ENCODE measurements around the gene DROSHA. TPM values are rescaled to one million over a fixed set of nuclear protein-coding genes. Genes with fewer than 3 reads are reported as not detected.

The DROSHA gene
- total RNA-seq, 1 experiment from 2014 or later = 23.6 TPM

- H3K4me3 ChIP-seq = no peak overlapping the region
- no peaks in the 10 kb centered on the region for H3K4me1 ChIP-seq (replicated peaks)
- peaks cover 6% of the 10 kb centered on the region; the same call in 1 of the 2 replicates for H3K36me3 ChIP-seq
- no peaks in the 10 kb centered on the region for H3K27me3 ChIP-seq (replicated peaks)
- no peak for DNase-seq (ENCODE audit: low read depth in 1 of 2, low spot score in 2 of 2)
- no peaks in the 10 kb centered on the region for H3K9me3 ChIP-seq (replicated peaks)
- no peak overlapping the region for H3K27ac ChIP-seq
Observed at GRCh38 chr5:31496891-31497290, 35.0 kb downstream of the DROSHA start.

- Histone ChIP-seq H3K27ac (no peak overlapping the region), H3K4me1 (replicated peaks) (no peaks in the 10 kb centered on the region), H3K27me3 (replicated peaks) (no peaks in the 10 kb centered on the region), H3K9me3 (replicated peaks) (no peaks in the 10 kb centered on the region), H3K4me3 (no peak overlapping the region), H3K36me3 (peaks cover 6% of the 10 kb centered on the region; the same call in 1 of the 2 replicates)
- DNase-seq (ENCODE audit: low read depth in 1 of 2, low spot score in 2 of 2) = no peak
Observed at GRCh38 chr5:31496301-31496700, 35.6 kb downstream of the DROSHA start.

- H3K36me3 ChIP-seq = peaks cover 6% of the 10 kb centered on the region; the same call in 1 of the 2 replicates
- H3K9me3 ChIP-seq (replicated peaks) = no peaks in the 10 kb centered on the region
Observed at GRCh38 chr5:31495336-31495735, 36.6 kb downstream of the DROSHA start.

GRCh38 chr5:31492869-31493268 lies 39.0 kb downstream of the DROSHA start:
- H3K4me1 ChIP-seq (replicated peaks) = no peaks in the 10 kb centered on the region
- no peak for DNase-seq (ENCODE audit: low read depth in 1 of 2, low spot score in 2 of 2)
- H3K4me3 ChIP-seq = no peak overlapping the region
- H3K36me3 ChIP-seq = peaks cover 6% of the 10 kb centered on the region; the same call in 1 of the 2 replicates
- no peaks in the 10 kb centered on the region for H3K27me3 ChIP-seq (replicated peaks)
- no peaks in the 10 kb centered on the region for H3K9me3 ChIP-seq (replicated peaks)
- no peak overlapping the region for H3K27ac ChIP-seq

More at GRCh38 chr5:31495336-31495735, 36.6 kb downstream of the DROSHA start:
- H3K27me3 ChIP-seq (replicated peaks) = no peaks in the 10 kb centered on the region
- H3K27ac ChIP-seq = no peak overlapping the region
- H3K4me1 ChIP-seq (replicated peaks) = no peaks in the 10 kb centered on the region
- H3K4me3 ChIP-seq = no peak overlapping the region
- DNase-seq (ENCODE audit: low read depth in 1 of 2, low spot score in 2 of 2) = no peak

GRCh38 chr5:31487506-31487905 lies 44.4 kb downstream of the DROSHA start:
- no peaks in the 10 kb centered on the region for H3K4me1 ChIP-seq (replicated peaks)
- H3K27me3 ChIP-seq (replicated peaks) = no peaks in the 10 kb centered on the region
- no peak overlapping the region for H3K27ac ChIP-seq
- H3K9me3 ChIP-seq (replicated peaks) = no peaks in the 10 kb centered on the region
- peaks cover 2% of the 10 kb centered on the region; the same call in 1 of the 2 replicates for H3K36me3 ChIP-seq
- H3K4me3 ChIP-seq = no peak overlapping the region
- no peak for DNase-seq (ENCODE audit: low read depth in 1 of 2, low spot score in 2 of 2)

- H3K27me3 ChIP-seq (replicated peaks) = no peaks in the 10 kb centered on the region
- H3K4me1 ChIP-seq (replicated peaks) = peaks cover 10% of the 10 kb centered on the region
- DNase-seq (ENCODE audit: low read depth in 1 of 2, low spot score in 2 of 2) = no peak
- H3K27ac ChIP-seq = no peak overlapping the region
- no peaks in the 10 kb centered on the region for H3K9me3 ChIP-seq (replicated peaks)
- no peak overlapping the region for H3K4me3 ChIP-seq
- no peaks in the 10 kb centered on the region for H3K36me3 ChIP-seq
Observed at GRCh38 chr5:31486441-31486840, 45.5 kb downstream of the DROSHA start.

GRCh38 chr5:31485376-31486207 lies 46.3 kb downstream of the DROSHA start:
- Histone ChIP-seq H3K27me3 (replicated peaks) (no peaks in the 10 kb centered on the region), H3K36me3 (no peaks in the 10 kb centered on the region), H3K9me3 (replicated peaks) (no peaks in the 10 kb centered on the region), H3K4me1 (replicated peaks) (peaks cover 14% of the 10 kb centered on the region), H3K4me3 (no peak overlapping the region), H3K27ac (no peak overlapping the region)
- DNase-seq (ENCODE audit: low read depth in 1 of 2, low spot score in 2 of 2) = no peak

- H3K36me3 ChIP-seq = no peaks in the 10 kb centered on the region
- 0 out of 2 replicates have a peak overlapping the region, but pooled peaks have one; percentile 8 for H3K27ac ChIP-seq
- H3K27me3 ChIP-seq (replicated peaks) = no peaks in the 10 kb centered on the region
- DNase-seq (ENCODE audit: low read depth in 1 of 2, low spot score in 2 of 2) = peak in 1 of 2 experiments; percentile 42
- H3K4me1 ChIP-seq (replicated peaks) = peaks cover 14% of the 10 kb centered on the region
- H3K9me3 ChIP-seq (replicated peaks) = no peaks in the 10 kb centered on the region
- H3K4me3 ChIP-seq = no peak overlapping the region
Observed at GRCh38 chr5:31481531-31482165, 50.2 kb downstream of the DROSHA start.

GRCh38 chr5:31479706-31480105 lies 52.2 kb downstream of the DROSHA start:
- H3K4me1 ChIP-seq (replicated peaks) = peaks cover 14% of the 10 kb centered on the region

GRCh38 chr5:31478901-31479300 lies 53.0 kb downstream of the DROSHA start:
- peaks cover 14% of the 10 kb centered on the region for H3K4me1 ChIP-seq (replicated peaks)
- H3K36me3 ChIP-seq = no peaks in the 10 kb centered on the region
- H3K9me3 ChIP-seq (replicated peaks) = no peaks in the 10 kb centered on the region
- no peak overlapping the region for H3K4me3 ChIP-seq
- no peak overlapping the region for H3K27ac ChIP-seq
- no peaks in the 10 kb centered on the region for H3K27me3 ChIP-seq (replicated peaks)
- DNase-seq (ENCODE audit: low read depth in 1 of 2, low spot score in 2 of 2) = no peak

More at GRCh38 chr5:31479706-31480105, 52.2 kb downstream of the DROSHA start:
- DNase-seq (ENCODE audit: low read depth in 1 of 2, low spot score in 2 of 2) = no peak
- Histone ChIP-seq H3K4me3 (no peak overlapping the region), H3K27me3 (replicated peaks) (no peaks in the 10 kb centered on the region), H3K9me3 (replicated peaks) (no peaks in the 10 kb centered on the region), H3K27ac (no peak overlapping the region), H3K36me3 (no peaks in the 10 kb centered on the region)

GRCh38 chr5:31477971-31478370 lies 53.9 kb downstream of the DROSHA start:
- H3K27me3 ChIP-seq (replicated peaks) = no peaks in the 10 kb centered on the region
- DNase-seq (ENCODE audit: low read depth in 1 of 2, low spot score in 2 of 2) = no peak
- no peak overlapping the region for H3K27ac ChIP-seq
- no peaks in the 10 kb centered on the region for H3K36me3 ChIP-seq
- H3K4me3 ChIP-seq = no peak overlapping the region
- H3K9me3 ChIP-seq (replicated peaks) = no peaks in the 10 kb centered on the region
- peaks cover 14% of the 10 kb centered on the region for H3K4me1 ChIP-seq (replicated peaks)

- peaks cover 14% of the 10 kb centered on the region for H3K4me1 ChIP-seq (replicated peaks)
- DNase-seq (ENCODE audit: low read depth in 1 of 2, low spot score in 2 of 2) = no peak
- no peak overlapping the region for H3K4me3 ChIP-seq
- H3K9me3 ChIP-seq (replicated peaks) = no peaks in the 10 kb centered on the region
- H3K36me3 ChIP-seq = no peaks in the 10 kb centered on the region
- no peaks in the 10 kb centered on the region for H3K27me3 ChIP-seq (replicated peaks)
- no peak overlapping the region for H3K27ac ChIP-seq
Observed at GRCh38 chr5:31477516-31477915, 54.4 kb downstream of the DROSHA start.

GRCh38 chr5:31476738-31477141 lies 55.2 kb downstream of the DROSHA start:
- Histone ChIP-seq H3K36me3 (no peaks in the 10 kb centered on the region), H3K4me1 (replicated peaks) (peaks cover 7% of the 10 kb centered on the region), H3K27me3 (replicated peaks) (no peaks in the 10 kb centered on the region), H3K4me3 (no peak overlapping the region), H3K9me3 (replicated peaks) (no peaks in the 10 kb centered on the region), H3K27ac (no peak overlapping the region)
- DNase-seq (ENCODE audit: low read depth in 1 of 2, low spot score in 2 of 2) = no peak

GRCh38 chr5:31471916-31472315 lies 60.0 kb downstream of the DROSHA start:
- Histone ChIP-seq H3K27me3 (replicated peaks) (no peaks in the 10 kb centered on the region), H3K27ac (no peak overlapping the region), H3K4me3 (no peak overlapping the region), H3K36me3 (no peaks in the 10 kb centered on the region), H3K4me1 (replicated peaks) (no peaks in the 10 kb centered on the region), H3K9me3 (replicated peaks) (no peaks in the 10 kb centered on the region)
- no peak for DNase-seq (ENCODE audit: low read depth in 1 of 2, low spot score in 2 of 2)

Data from SJSA1 (cell line).